Measurements from ENCODE around the gene CDYL2. TPM values are rescaled to one million over a fixed set of nuclear protein-coding genes. Genes with fewer than 3 reads are reported as not detected.

The CDYL2 gene
- total RNA-seq, 6 donors from 2014 or later = 6.0 to 16.7 (median 8.0) TPM

DNA sequence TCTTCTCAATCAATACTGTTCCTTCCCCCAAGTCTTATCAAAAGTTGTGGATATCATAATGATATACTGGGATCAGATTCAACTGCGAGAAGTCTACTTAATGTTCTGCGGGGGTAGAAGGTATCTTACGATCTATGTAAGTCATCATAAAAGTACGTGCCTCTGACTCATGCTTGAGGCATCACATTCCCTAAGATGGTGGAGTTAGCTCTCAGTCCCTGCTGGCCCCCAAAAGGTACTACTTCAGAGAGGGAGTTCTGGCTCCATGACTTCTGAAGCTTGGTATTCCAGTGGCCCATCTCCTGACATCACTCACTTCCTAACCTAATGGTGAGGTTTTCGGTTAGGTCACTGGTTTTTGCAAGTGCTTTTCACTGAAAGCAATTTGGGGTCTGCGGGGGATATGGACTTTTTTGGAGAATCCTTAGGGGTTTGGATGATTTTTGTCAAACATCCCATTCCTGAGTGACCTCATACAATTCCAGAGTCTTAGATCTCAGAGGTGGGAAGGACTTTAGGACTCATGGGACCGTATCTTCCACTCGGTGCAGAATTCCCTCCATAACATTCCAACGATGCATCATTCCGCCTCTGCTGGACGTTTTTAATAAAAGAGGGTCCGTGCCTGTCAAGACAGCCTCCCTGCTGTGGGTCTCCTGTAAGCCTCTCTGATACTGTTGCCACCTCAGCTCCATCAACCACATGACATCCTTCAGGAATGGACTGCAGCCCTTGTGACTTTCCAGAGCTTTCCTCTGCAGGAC is 189.3 kb downstream of the CDYL2 start:
- TF ChIP-seq EP300 (IDR thresholded peaks at IDR 0.05) (no peak), POLR2A (IDR thresholded peaks at IDR 0.05) (no peak), POLR2AphosphoS5 (IDR thresholded peaks at IDR 0.05) (no peak)
- TF ChIP-seq, protein P1, sequence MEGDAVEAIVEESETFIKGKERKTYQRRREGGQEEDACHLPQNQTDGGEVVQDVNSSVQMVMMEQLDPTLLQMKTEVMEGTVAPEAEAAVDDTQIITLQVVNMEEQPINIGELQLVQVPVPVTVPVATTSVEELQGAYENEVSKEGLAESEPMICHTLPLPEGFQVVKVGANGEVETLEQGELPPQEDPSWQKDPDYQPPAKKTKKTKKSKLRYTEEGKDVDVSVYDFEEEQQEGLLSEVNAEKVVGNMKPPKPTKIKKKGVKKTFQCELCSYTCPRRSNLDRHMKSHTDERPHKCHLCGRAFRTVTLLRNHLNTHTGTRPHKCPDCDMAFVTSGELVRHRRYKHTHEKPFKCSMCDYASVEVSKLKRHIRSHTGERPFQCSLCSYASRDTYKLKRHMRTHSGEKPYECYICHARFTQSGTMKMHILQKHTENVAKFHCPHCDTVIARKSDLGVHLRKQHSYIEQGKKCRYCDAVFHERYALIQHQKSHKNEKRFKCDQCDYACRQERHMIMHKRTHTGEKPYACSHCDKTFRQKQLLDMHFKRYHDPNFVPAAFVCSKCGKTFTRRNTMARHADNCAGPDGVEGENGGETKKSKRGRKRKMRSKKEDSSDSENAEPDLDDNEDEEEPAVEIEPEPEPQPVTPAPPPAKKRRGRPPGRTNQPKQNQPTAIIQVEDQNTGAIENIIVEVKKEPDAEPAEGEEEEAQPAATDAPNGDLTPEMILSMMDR (IDR thresholded peaks at IDR 0.05) = no peak
- Histone ChIP-seq H3K27me3 (no peaks in the 10 kb centered on the region), H3K4me3 (no peak overlapping the region), H3K36me3 (peaks cover 0 to 6% (median 0%) of the 10 kb centered on the region in 4 donors), H3K9me3 (no peaks in the 10 kb centered on the region), H3K4me1 (no peaks in the 10 kb centered on the region), H3K27ac (no peak overlapping the region)
- WGBS, 2 donors = 91 to 95% methylated on average over 12 of the region's 12 CpGs
- DNase-seq (no peak), ATAC-seq (ENCODE audit: low FRiP score in 2 of 2) (no peak)

DNA sequence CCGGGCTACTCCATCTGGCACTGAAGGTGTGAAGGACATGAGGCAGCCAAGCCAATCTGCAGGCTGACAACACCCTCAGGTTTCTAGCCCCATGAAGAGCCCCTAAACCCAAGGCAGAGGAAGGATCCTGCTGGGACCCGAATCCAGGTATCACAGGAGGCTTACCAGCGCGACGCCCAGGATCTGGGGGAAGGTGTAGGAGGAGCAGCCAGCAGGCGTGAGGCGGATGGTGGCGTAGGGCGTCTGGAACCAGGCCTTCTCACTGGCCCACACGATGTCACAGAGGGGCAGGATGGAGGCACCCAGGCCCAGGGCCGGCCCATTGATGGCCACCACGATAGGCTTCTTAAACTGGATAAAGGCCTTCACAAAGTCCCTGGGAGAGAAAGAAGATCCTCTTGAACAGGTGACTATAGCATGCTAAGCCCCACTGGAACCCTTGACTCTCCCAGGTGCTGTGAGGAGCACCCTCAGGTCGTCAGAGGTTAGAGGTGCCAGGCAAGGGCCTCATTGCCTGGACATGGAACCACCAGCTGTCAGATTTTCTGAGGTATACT is 191.9 kb downstream of the CDYL2 start:
- Histone ChIP-seq H3K36me3 (peaks cover 0 to 13% (median 0%) of the 10 kb centered on the region in 4 donors), H3K9me3 (no peaks in the 10 kb centered on the region), H3K4me1 (no peaks in the 10 kb centered on the region), H3K27ac (no peak overlapping the region), H3K4me3 (no peak overlapping the region), H3K27me3 (no peaks in the 10 kb centered on the region)
- TF ChIP-seq POLR2A (IDR thresholded peaks at IDR 0.05) (no peak), EP300 (IDR thresholded peaks at IDR 0.05) (no peak), POLR2AphosphoS5 (IDR thresholded peaks at IDR 0.05) (no peak)
- TF ChIP-seq, protein P1 (IDR thresholded peaks at IDR 0.05) = no peak
- DNase-seq (peak in 1 of 2 donors; percentile 41), ATAC-seq (ENCODE audit: low FRiP score in 2 of 2) (no peak)
- 95 to 96% methylated on average over 13 of the region's 13 CpGs for WGBS, 2 donors

DNA sequence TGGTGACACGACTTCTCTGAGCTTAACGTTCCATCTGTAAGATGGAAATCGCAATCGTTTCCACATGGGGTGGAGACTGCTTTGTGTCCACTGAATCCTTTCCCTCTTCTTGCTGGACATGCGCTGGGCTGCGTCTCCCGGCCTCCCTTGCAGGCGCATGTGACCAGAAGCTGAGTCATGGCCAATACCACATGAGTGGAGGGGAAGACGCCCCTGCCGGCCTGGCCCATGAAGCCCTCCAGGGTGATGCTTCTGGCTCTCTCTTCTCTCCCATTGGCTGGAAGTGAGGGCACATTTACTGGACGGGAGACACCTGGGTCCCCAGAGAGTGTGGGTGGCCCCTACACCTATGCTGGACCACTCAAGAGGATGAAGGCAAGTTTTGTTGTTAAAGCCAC is 192.5 kb downstream of the CDYL2 start:
- Histone ChIP-seq H3K9me3 (no peaks in the 10 kb centered on the region), H3K27ac (no peak overlapping the region), H3K27me3 (no peaks in the 10 kb centered on the region), H3K4me1 (no peaks in the 10 kb centered on the region), H3K36me3 (peaks cover 0 to 15% (median 0%) of the 10 kb centered on the region in 4 donors), H3K4me3 (no peak overlapping the region)
- ATAC-seq (ENCODE audit: low FRiP score in 2 of 2) (no peak), DNase-seq (peak in 1 of 2 donors; percentile 31)
- WGBS, 2 donors = 89 to 97% methylated on average over 8 to 11 of the region's 11 CpGs
- TF ChIP-seq EP300 (IDR thresholded peaks at IDR 0.05) (no peak), POLR2A (IDR thresholded peaks at IDR 0.05) (no peak), POLR2AphosphoS5 (IDR thresholded peaks at IDR 0.05) (no peak)
- TF ChIP-seq, protein P1 (IDR thresholded peaks at IDR 0.05) = no peak

DNA sequence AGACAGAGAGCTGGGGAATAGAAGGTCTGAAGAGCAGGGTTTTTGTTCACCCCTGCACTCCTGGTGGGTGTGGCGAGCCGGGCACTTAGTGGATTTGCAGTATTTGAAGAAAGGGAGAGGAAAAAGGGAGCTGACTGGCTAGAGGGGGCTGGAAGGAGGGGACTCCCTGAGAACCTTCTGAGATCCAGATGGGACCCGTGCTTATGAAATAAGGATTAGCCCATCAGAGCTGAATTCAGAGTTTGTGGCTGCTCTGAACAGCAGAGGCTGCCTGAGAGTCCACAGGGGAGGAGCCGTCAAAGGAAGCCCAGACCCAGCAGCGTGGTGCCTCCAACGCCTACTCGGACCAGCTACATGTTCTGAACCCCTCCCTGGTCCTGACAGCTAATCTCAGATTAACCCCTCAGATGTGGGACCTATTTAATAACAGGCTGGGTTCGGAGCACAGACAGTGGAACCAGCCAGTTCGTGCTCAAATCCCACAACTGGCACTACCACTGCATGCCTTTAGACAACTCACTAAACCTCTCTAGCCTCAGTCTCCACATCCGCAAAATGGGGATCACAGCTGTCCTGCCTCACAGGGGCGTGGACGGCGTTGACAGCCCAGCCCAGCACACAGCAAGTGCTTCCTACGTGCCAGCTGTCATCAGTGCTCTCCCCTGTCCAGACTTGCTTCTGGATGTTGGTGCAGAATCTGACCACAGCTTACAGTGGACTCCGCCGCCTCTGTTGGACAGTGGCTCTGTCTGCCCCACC is 193.0 kb downstream of the CDYL2 start:
- TF ChIP-seq POLR2AphosphoS5 (IDR thresholded peaks at IDR 0.05) (no peak), POLR2A (IDR thresholded peaks at IDR 0.05) (no peak), EP300 (IDR thresholded peaks at IDR 0.05) (no peak)
- TF ChIP-seq, protein P1 (IDR thresholded peaks at IDR 0.05) = no peak
- whole genome bisulfite sequencing, 2 donors = 87 to 90% methylated on average over 16 of the region's 16 CpGs
- no peaks in the 10 kb centered on the region for H3K27me3 ChIP-seq
- ATAC-seq (ENCODE audit: low FRiP score in 2 of 2) (no peak), DNase-seq (peak in 1 of 2 donors; percentile 33)
- peaks cover 0 to 15% (median 0%) of the 10 kb centered on the region in 4 donors for H3K36me3 ChIP-seq
- H3K4me1 ChIP-seq = no peaks in the 10 kb centered on the region
- no peak overlapping the region for H3K4me3 ChIP-seq
- H3K9me3 ChIP-seq = no peaks in the 10 kb centered on the region
- H3K27ac ChIP-seq = no peak overlapping the region
